ENCODE results near the gene PTPRT. TPM values are rescaled to one million over a fixed set of nuclear protein-coding genes. Genes with fewer than 3 reads are reported as not detected.

Gene PTPRT
- total and polyA plus RNA-seq, 2 of the 4 experiments (the other 2 are of a cell fraction), result not detected

GRCh38 chr20:42958367-42959069, 231.2 kb downstream of the PTPRT start:
- no peak overlapping the region for H3K14ac ChIP-seq (replicated peaks; ENCODE audit: low read depth, low read length)
- H3K4me1 ChIP-seq (ENCODE audit: control insufficient read depth, insufficient read depth, low read length), result no peaks in the 10 kb centered on the region
- no peak overlapping the region for H4K5ac ChIP-seq (ENCODE audit: low read depth, low read length)
- H3K23ac ChIP-seq (ENCODE audit: low read depth, low read length), result no peak overlapping the region
- H2BK15ac ChIP-seq (ENCODE audit: low read depth, low read length), result no peak overlapping the region
- no peak overlapping the region for H3K18ac ChIP-seq (ENCODE audit: low read depth, low read length)
- no peak for ATAC-seq (ENCODE audit: low read depth)
- no peak overlapping the region for H3K9ac ChIP-seq (ENCODE audit: low read depth, low read length)
- TF ChIP-seq, protein P1, sequence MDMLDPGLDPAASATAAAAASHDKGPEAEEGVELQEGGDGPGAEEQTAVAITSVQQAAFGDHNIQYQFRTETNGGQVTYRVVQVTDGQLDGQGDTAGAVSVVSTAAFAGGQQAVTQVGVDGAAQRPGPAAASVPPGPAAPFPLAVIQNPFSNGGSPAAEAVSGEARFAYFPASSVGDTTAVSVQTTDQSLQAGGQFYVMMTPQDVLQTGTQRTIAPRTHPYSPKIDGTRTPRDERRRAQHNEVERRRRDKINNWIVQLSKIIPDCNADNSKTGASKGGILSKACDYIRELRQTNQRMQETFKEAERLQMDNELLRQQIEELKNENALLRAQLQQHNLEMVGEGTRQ (IDR thresholded peaks at IDR 0.05; ENCODE audit: low read depth, low read length), result no peak
- no peak for TF ChIP-seq CTCF (conservative IDR thresholded peaks at IDR 0.05; ENCODE audit: low read depth, low read length)
- TF ChIP-seq CHD1 (IDR thresholded peaks at IDR 0.05; ENCODE audit: low read depth, low read length), result no peak
- TF ChIP-seq RCOR1 (IDR thresholded peaks at IDR 0.05; ENCODE audit: insufficient replicate concordance, low read length), result no peak
- no peak for TF ChIP-seq MAFK (IDR thresholded peaks at IDR 0.05; ENCODE audit: low read depth, low read length)
- no peak for TF ChIP-seq BHLHE40 (IDR thresholded peaks at IDR 0.05; ENCODE audit: low read depth, low read length)
- dilution Hi-C loops (cut with HindIII; ENCODE audit: low sequenced_read_pairs, unreplicated experiment), result no loop called here
- H4K20me1 ChIP-seq (ENCODE audit: insufficient read depth, low read length), result no peaks in the 10 kb centered on the region
- no peaks in the 10 kb centered on the region for H3K79me1 ChIP-seq (ENCODE audit: low read depth in 1 of 2, low read length in 2 of 2)
- H3K56ac ChIP-seq (ENCODE audit: extremely low read depth, insufficient read depth, low read length), result no peak overlapping the region
- no peak overlapping the region for H2AFZ ChIP-seq (replicated peaks; ENCODE audit: low read length, poor library complexity)
- H4K8ac ChIP-seq (ENCODE audit: low read depth in 2 of 2, low read length in 2 of 2), result no peak overlapping the region
- peaks cover 19% of the 10 kb centered on the region for H3K9me3 ChIP-seq (ENCODE audit: control insufficient read depth, insufficient read depth, low read length)
- H2BK120ac ChIP-seq (ENCODE audit: low read depth, low read length), result no peak overlapping the region
- H3K27ac ChIP-seq (ENCODE audit: insufficient read depth, low read length), result no peak overlapping the region
- H3K4me3 ChIP-seq (ENCODE audit: insufficient read depth, low read depth, low read length), result no peak overlapping the region
- H2AK5ac ChIP-seq (ENCODE audit: low read depth, low read length), result no peak overlapping the region
- intact Hi-C loops (cut with micrococcal nuclease), result no loop called here
- H2AK9ac ChIP-seq (replicated peaks; ENCODE audit: low read depth, low read length, poor library complexity), result no peak overlapping the region
- no peak overlapping the region for H3K4me2 ChIP-seq (ENCODE audit: low read depth, low read length)
- H3K9me1 ChIP-seq (ENCODE audit: insufficient read depth, low read length), result no peaks in the 10 kb centered on the region
- DNase-seq, result no peak
- no CpG with 5 or more reads among the region's 2 CpGs for WGBS, 2 experiments (ENCODE audit: extremely low coverage in 2 of 2, insufficient read length in 1 of 2)
- in situ Hi-C loops (cut with MboI; ENCODE audit: low sequenced_read_pairs), result no loop called here
- BruUV-seq (replicated peaks), result no TSS peak
- POLR2A ChIA-PET (ENCODE audit: unreplicated experiment), result no interaction called here
- no peak overlapping the region for H4K91ac ChIP-seq (ENCODE audit: insufficient read depth, low read depth, low read length)
- CTCF ChIA-PET, result no interaction called here
- no peak overlapping the region for H3K4ac ChIP-seq (ENCODE audit: low read depth, low read length)
- H2BK5ac ChIP-seq (ENCODE audit: low read depth, low read length, poor library complexity, severe bottlenecking), result no peak overlapping the region
- no peaks in the 10 kb centered on the region for H3K27me3 ChIP-seq (ENCODE audit: control insufficient read depth, insufficient read depth, low read length)
- H2BK20ac ChIP-seq (ENCODE audit: low read depth, low read length), result no peak overlapping the region
- H3K36me3 ChIP-seq (ENCODE audit: control insufficient read depth, insufficient read depth, low read length), result no peaks in the 10 kb centered on the region

All from IMR-90 (cell line).